HK-2 (cell line): ENCODE measurements around the gene FTSJ1.
"Not testable (repeated sequence)": the region's sequence is repeated elsewhere in the genome, so short reads cannot be mapped to it uniquely, and the experiment has no call there.

ENCODE experiments used
- DNase-seq: peaks from one replicate; pipeline ENCODE4 v3.0.0-alpha.2; 2018; ENCODE audit not compliant: unreplicated experiment

FTSJ1 gene

DNA sequence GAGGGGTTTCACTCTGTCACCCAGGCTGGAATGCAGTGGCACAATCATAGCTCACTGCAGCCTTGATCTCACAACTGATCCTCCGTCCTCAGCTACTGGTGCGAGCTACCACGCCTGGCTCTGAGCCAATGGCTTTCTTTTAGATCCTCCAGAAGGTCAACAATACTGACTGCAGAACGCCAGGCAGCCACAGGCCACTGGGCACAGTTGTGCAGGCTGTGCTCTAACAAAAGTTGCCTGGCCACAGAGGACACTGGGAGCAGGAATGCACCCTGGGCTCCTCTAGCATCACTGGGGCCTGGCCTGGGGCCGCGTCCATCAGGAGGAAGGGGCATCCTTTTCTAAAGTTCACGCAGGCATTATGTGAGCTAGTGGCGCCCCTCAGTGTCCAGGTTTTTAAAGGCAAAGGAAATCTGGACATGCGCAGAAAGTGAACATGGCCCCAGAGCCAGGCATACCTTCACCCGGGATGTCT, 17.9 kb downstream of the FTSJ1 start:
- DNase-seq, result no peak

DNA sequence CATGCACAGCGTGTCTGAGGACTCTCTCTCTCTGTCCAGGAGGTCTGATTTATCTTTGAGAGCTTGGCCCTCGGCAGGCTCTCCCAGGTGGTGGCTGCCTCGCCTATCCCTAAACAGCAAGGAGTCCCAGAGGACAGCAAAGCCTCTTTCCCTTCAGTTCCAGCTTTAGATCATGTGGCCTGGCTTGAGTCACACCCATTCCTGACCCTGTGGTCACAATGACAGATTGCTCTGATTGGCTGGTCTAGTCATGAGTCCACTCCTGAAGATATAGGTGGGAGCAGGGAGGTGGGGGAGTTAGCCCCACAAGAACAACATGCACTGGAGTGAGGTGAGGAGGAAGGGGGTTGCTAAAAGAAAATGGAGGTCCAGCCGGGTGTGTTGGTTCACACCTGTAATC, 20.7 kb downstream of the FTSJ1 start:
- DNase-seq, result no peak

GRCh38 chrX:48497871-48498270, 21.9 kb downstream of the FTSJ1 start:
- no peak for DNase-seq

- DNase-seq, result peak; percentile 80
Measured at GRCh38 chrX:48498374-48498809, 22.4 kb downstream of the FTSJ1 start.

DNA sequence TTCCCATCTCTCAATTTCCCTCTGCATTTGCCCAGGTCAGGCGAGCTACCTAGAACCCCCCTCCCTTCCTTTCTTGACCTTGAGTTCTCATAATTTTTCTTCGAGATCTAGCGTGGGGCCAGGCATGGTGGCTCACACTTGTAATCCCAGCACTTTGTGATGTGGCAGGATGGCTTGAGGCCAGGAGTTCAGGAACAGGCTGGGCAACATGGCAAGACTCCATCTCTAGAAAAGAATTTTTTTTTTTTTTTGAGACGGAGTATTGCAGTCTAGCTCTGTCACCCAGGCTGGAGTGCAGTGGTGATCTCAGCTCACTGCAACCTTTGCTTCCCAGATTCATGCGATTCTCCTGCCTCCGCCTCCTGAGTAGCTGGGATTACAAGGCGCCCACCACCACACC, 28.3 kb downstream of the FTSJ1 start:
- no peak for DNase-seq

DNA sequence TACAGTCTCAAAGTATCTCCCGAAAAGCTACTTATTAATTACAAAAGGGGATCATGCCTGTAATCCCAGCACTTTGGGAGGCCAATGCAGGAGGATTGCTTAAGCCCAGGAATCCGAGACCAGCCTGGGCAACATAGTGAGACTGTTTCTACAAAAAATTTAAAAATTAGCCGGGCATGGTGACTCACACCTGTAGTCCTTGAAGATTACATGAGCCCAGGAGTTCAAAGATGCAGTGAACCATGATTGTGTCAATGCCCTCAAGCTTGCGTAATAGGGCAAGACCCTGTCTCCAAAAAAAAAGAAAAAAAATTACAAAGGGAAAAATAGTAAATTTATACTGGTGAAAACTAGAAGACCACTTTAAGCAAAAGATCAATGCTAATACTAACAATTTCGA, 29.5 kb downstream of the FTSJ1 start:
- DNase-seq, result no peak

- no peak for DNase-seq
Measured at GRCh38 chrX:48507246-48507645, 31.2 kb downstream of the FTSJ1 start.

DNA sequence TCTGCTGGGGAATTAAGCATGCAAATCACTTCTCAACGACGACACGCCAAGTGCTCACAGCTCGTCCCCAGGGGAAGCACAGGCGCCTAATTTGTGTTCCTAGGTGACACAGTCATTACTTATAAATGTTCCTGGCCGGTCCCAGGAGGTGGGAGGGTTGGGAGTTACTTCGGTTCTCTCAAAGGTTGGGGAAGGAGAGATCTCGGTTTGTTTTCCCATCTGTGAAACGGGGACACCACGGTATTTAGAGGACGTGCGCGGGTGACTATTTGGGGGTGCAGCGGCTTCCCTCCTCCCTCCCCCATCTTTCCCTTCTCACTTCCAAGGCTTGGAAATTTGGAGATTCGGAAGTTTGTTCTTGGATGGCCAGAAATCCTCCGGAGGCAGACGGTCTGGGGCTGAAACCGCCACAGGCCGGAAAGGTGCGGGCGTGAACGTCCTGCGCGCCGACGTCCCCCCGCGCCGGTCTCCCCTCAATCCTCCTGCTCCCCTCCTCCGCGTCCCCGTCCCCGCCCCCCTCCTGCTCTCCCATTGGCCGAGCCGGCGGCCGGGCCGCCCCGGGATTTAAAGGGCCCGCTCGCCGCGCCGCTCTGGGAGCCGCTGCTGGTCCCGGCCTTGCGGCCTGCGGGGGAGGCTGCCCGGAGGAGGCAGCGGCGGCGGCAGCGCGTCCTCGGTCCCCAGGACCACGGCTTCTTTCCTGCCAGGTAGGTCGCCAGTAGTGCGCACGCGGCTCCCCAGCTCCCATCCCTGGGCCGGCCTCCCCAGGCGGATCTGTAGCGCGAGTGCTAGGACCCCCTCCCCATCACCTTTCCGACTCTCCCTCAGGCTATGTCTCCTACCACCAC, 32.6 kb downstream of the FTSJ1 start, which contains the start of gene PORCN:
Gene PORCN, plus strand, starts transcription at position 593 of the 845 bp plus-strand sequence. CDS start 829 bp downstream, outside the sequence.
- DNase-seq, result peak; percentile 72

- no peak for DNase-seq
Measured at GRCh38 chrX:48509245-48509590, 33.2 kb downstream of the FTSJ1 start.

DNA sequence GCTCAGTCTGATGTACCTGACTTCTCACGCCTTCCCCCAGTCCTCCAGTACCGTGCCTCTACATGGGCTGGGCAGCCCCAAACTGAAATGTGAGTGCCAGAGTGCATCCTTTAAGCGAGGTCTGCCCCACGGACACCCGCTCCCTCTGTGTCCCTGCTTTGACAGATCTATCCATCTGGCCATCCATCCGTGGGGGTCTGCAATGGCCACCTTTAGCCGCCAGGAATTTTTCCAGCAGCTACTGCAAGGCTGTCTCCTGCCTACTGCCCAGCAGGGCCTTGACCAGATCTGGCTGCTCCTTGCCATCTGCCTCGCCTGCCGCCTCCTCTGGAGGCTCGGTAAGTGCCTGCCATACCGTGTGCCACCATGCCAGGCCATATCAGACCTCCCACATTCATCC, 33.6 kb downstream of the FTSJ1 start:
- no peak for DNase-seq

GRCh38 chrX:48511560-48511959, 35.6 kb downstream of the FTSJ1 start:
- no peak for DNase-seq

- DNase-seq, result no peak
Measured at GRCh38 chrX:48512371-48512935, 36.5 kb downstream of the FTSJ1 start.

DNA sequence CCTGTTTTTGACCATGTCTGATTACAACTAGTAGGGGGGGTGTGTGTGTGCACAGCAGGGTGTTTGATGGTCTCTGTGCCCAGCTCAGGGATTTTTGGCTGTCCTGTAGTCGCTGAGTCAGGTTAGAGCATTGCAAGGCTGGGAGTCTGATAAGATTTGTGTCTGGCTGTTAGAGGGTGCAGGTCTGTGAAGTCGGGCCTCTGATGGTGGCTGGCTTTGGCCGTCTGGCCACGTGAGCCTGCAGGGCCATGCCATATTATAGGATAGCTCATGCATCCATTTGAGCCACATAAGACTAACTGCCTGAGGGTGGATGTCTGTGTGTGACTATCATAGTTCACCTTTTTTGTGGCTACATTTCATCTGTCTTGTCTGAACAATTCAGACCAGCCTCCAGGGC, 37.7 kb downstream of the FTSJ1 start:
- no peak for DNase-seq

- DNase-seq, result no peak
Measured at GRCh38 chrX:48514126-48514806, 38.3 kb downstream of the FTSJ1 start.

GRCh38 chrX:48514868-48515460, 39.0 kb downstream of the FTSJ1 start:
- DNase-seq, result no peak

GRCh38 chrX:48515842-48516241, 39.8 kb downstream of the FTSJ1 start:
- DNase-seq, result no peak

DNA sequence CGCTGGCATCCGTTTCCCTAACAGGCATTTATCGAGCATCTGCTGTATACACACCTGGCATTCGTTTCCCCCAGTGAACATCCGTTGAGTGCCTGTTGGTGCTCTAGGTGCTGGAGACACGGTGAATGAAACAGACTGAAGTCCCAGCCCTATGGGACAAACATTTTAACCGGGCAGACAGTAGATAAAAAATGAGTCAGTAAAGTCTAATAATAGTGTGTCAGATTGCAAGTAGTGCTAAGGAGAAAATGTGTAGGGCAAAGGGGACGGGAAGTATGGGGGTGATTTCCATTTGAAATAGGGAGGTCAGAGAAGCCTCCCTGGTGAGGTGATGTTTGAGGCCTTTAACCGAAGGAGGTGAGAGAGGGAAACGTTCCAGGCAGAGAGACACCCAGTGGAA, 40.3 kb downstream of the FTSJ1 start:
- DNase-seq, result no peak

GRCh38 chrX:48516987-48517386, 41.0 kb downstream of the FTSJ1 start:
- no peak for DNase-seq

DNA sequence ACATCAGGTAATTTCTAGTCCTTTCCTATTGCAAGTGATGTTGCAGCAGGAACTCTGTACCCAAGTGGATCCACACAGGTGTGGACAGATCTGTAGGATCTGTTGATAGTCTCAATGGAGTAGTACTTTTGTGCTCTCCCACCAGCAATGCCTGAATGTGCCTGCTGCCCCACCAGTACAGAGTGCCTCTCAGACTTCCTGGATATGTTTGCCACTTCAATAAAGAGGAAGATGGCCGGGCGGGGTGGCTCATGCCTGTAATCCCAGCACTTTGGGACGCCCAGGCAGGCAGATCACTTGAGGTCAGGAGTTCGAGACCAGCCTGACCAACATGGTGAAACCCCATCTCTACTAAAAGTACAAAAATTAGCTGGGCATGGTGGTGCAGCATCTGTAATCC, 43.5 kb downstream of the FTSJ1 start:
- not testable (repeated sequence) for DNase-seq

- DNase-seq, result no peak
Measured at GRCh38 chrX:48520455-48520854, 44.5 kb downstream of the FTSJ1 start.

GRCh38 chrX:48520976-48521352, 45.0 kb downstream of the FTSJ1 start:
- DNase-seq, result no peak
